Fibroblast of skin of left biceps (primary cell): ENCODE data around the gene GIT1.

ENCODE experiments used
- DNase-seq, 2 experiments: peaks; one replicate each; pipeline ENCODE4 v3.0.0-alpha.2; 2013; ENCODE audit warnings: low read depth in 2 of 2

Gene GIT1, protein sequence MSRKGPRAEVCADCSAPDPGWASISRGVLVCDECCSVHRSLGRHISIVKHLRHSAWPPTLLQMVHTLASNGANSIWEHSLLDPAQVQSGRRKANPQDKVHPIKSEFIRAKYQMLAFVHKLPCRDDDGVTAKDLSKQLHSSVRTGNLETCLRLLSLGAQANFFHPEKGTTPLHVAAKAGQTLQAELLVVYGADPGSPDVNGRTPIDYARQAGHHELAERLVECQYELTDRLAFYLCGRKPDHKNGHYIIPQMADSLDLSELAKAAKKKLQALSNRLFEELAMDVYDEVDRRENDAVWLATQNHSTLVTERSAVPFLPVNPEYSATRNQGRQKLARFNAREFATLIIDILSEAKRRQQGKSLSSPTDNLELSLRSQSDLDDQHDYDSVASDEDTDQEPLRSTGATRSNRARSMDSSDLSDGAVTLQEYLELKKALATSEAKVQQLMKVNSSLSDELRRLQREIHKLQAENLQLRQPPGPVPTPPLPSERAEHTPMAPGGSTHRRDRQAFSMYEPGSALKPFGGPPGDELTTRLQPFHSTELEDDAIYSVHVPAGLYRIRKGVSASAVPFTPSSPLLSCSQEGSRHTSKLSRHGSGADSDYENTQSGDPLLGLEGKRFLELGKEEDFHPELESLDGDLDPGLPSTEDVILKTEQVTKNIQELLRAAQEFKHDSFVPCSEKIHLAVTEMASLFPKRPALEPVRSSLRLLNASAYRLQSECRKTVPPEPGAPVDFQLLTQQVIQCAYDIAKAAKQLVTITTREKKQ

DNA sequence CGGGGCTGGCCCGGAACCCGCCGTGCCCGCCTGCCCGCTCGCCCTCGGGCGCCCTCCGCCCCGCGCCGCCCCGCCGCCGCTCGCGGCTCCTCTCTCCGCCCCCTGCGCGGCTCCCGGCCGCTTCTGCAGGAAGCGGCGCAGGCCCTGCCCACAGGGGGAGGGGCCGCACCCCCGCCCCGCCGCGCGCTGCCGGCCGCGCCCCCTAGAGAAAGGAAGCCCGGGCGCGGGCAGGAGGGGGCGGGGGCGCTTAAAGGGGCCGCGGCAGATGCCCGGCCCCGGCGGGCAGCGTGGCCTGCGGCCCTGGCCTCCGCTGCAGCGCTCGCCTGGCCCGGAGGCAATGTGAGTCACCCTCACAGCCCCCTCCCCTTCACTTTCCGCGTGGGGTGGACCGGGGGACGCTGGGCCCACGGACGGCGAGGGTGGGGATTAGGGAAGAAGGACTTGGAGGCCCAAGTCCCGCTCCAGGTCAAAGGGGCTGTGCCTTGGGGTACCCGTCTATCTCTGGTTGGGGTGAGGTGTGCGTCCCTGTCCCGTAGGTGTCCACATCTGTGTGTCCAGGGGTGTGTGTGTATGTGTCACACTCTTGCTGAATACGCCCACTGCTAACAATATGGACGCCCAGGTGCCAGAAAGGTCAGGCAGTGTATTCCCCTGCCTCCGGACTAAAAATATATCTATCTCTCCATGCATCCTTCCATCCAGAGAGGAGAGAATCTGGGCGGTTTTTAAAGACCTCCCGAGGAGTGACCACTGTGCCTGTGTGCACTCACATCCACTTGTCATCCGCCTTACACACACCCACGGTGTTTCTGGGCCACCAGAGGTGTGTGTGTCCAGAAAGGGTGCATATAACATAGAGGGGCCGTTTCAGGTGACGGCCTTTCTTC lies at the start of gene GIT1:
TSS of gene GIT1 (minus strand) at position 125 of the 887 bp plus-strand sequence. CDS start 270 bp downstream, outside the sequence.
- DNase-seq, result peak in 1 of 2 experiments; percentile 52

GRCh38 chr17:29633886-29634285 lies 44.4 kb upstream of the GIT1 start:
- DNase-seq, result no peak

DNA sequence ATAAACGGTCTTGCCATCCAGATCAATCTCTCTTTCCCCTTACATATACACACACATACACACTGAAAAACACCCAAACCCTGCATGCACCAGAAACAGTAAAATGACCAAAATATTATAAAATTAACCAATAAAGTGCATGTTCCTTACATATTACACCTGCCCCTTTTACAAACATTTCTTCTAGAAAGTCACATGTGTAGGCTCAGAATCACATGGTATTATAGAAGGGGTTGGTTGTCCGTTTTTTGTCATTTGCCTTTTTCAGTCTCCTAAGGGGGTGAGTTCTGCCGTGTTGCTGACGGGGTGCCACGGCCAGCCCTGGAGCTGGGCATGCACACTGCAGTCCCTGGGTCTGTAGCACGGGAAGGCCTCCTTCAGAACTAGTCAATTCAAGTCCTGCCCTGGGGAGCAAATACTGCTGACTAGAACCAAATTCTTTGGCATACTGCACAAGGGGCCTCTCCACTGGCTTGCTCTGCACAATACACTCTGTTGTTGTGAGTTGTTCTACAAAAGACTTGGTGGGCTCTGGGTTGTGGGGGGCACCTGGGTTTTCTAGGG lies 41.3 kb upstream of the GIT1 start:
- DNase-seq, result no peak

DNA sequence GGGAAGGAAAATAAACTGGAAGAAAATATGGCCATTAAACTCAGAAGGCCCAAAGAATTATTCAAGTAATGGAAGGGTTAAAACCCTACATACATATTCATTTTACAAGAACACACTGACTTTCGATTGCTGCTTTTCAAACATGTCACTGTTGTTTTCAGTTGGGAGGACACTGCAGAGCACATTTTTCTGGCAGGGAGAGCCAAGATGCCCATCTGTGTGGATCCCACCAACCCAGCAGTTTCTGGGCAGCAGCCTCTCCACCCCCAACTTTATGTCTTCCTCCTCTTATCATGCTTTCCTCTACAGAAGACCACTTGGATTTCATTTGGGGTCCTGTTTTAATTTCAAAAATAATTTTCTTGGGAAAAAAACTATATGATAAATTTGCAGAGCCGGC lies 40.4 kb upstream of the GIT1 start:
- DNase-seq, result no peak

DNA sequence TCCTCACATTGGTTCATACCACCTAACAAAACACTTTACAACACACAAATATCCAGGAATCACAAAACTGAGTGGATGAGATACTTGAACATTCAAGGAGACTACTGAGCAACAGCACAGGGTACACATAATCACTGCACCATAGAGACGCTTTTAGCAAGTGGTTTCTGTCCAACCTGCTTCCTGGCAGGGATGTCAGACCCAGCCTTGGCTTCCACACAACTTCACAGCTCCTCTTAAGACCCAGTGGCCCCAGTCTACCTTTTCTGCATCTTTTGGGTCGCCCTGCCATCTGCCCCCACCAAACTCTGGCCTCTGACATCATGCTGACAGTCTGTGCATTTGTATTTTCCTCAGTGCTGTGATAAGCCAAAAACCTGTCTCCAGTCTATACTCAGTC lies 39.2 kb upstream of the GIT1 start:
- DNase-seq, result no peak

DNA sequence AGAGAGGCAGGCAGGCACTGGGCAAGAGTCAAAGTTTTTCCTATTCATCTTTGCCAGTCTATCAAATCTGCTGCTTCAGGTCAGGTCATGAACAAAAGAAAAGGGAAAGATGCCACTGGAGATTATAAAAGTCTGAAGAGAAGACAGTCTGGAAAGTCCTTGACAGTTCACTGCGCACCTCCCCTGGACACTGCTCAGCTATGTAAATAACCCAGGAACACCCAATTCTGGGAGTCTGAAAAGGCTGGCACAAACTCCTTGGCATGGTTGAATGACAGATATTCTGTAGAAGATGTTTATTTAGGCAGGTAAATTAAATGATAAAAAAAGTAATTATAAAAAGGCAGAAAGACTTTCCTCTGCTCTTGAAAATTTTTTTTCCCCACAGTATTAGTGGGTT lies 38.5 kb upstream of the GIT1 start:
- DNase-seq, result no peak

GRCh38 chr17:29625037-29625750 lies 35.7 kb upstream of the GIT1 start:
- DNase-seq, result no peak

- DNase-seq, result no peak
Observed at GRCh38 chr17:29624586-29624985, 35.1 kb upstream of the GIT1 start.

- no peak for DNase-seq
Observed at GRCh38 chr17:29623283-29623647, 33.8 kb upstream of the GIT1 start.

DNA sequence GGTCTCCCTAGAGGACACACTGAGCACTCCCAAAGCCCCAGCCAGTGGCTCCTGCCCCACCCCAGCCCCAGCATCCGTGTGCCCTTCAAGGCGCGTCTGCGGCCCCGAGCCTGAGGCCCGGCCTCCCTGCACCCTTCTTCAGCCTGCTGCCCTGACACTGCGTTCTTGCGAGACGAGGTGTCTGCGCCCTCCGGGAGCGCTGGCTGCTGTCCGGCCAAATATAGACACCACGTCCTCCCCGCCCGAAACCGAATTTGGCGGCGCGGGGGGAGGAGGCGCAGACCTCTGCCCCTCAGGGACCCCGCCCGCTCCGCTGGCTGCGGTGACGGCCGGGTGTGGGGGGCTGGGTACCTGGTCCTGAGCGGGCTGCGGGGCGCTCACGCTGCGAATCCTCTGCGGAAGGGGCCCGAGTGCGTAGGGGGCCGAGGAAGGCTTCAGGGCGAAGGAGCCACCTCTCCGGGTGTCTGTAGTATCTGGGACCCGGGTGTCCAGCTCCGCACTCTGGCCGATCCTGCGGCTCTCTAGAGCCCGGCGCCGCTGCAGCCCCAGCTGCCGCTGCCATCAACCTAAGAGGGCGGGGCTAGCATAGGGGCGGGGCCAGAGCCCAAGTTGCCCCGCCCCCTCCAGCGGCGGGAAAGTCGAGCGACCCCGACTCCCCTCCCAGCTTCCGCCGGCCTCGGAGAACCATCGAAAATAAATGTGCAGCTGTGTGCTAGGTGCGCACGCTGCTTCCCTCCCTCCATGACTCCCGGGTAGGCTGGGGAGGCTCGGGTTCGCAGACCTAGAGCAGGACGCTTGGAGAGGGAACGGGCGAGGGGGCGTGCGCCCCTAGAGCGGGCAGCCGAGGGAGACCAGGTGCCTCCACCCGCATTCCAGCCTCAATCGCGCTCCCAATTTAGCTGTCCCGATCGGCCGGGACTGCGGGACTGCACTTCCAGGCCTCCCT lies 33.2 kb upstream of the GIT1 start, which contains the start of gene CORO6:
TSS of gene CORO6 (minus strand) at position 576 of the 946 bp plus-strand sequence. CDS start 1,491 bp downstream, outside the sequence.
- no peak for DNase-seq

GRCh38 chr17:29621751-29622194 lies 32.3 kb upstream of the GIT1 start:
- DNase-seq, result no peak

- DNase-seq, result no peak
Observed at GRCh38 chr17:29620779-29621500, 31.5 kb upstream of the GIT1 start.

- DNase-seq, result no peak
Observed at GRCh38 chr17:29620271-29620670, 30.8 kb upstream of the GIT1 start.

DNA sequence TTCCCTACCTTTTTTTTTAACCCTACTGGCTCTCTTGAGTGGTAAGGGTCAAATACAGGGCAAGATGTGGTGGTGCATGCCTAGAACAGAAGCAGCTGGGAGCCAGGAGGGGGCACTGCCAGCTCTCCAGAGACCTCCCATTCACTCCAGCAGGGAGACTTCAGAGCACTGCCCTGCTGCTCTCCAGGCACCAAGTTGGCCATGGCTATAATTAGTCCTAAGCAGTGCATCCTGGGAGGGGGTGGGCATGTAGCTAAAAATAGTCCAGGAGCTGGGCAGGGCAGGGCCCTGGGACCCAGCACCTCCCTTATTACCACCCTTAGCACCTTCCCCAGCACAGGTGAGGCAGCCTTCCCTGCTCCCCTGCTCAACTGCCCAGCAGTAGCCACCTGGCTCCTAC lies 29.8 kb upstream of the GIT1 start:
- DNase-seq, result no peak

DNA sequence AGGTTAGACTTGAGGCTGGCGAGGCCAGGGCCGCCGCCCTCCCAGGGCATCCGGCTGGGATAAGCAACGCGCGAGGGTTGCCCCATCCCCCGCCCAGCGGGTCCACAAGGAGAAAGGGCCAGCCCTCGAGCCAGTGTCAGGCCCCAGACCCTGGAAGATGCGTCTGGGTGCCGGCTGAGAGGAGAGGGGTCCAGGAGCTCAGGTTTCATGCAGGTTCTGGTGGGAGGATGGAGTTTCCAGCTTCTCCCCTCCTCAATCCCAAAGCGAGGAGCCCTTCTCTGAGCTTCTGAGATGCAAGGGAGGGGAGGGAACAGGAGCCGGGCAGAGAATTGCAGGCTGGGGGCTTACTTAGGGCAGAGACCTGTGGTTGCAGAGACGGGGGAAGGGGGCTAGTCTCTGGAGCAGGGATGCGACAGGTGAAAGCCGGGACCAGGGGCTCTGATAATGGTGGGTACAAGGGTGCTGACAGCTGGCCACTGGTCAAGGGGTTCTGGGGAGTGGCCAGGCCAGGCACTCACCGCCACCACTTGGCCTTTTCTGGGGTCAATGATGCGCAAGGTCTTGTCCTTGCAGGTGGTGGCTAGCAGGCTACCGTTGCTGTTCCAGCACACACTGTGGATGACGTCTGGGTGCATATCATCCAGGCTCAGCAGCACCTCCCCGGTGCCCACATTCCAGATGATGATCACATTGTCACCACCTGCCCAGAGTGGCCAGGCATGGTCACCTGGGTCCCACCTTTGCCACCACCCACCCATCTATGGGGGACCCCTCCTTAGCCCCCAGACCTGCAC lies 29.0 kb upstream of the GIT1 start:
- DNase-seq, result no peak

GRCh38 chr17:29617481-29618271 lies 28.2 kb upstream of the GIT1 start:
- DNase-seq, result no peak

DNA sequence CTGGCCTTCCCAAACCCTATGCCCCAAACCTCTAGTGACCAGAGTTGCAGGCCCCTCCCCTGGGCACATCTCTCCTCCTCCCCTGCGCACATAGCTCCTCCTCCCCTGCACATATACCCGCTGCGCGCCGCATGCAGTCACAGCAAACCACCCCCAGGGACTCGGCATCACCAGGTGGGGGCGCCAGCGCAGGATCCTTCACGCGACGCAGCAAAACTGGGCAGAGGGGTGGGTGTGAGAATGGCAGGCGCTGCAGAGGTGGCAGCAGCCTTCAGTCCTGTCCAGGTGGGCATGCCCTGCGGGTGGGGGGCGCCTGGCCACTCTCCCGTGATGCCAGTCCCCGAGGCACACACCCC lies 27.7 kb upstream of the GIT1 start:
- no peak for DNase-seq
